NCI-H510A treated with DMSO at 0.1 percent for 48 hours (cell line): ENCODE results near the gene KIF19.

Source experiments
- DNase-seq: peaks from one replicate; lab custom pipeline; 2025; lab: John Stamatoyannopoulos, UW

KIF19 gene

DNA sequence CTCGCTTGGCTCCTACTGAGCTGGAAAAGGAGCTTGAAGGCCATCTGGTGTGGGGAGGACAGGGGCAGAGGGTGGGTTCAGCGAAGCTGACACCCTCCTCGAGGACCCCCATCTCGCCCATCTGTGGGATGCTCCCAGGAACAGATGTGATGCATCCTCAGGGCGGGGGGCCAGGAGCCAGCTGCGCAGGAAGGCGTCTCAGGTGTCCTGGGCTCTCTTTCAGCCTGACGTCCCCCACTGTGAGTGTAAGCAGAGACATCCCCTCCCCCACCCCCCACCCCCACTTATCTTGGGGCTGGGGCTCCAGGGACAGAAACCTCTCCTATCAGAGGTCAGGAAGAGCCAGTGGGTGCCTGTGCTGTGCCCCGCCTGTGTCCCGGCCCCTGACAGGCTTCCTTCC, 16.2 kb downstream of the KIF19 start:
- DNase-seq: no peak

GRCh38 chr17:74343121-74343520, 17.1 kb downstream of the KIF19 start:
- no peak for DNase-seq

DNA sequence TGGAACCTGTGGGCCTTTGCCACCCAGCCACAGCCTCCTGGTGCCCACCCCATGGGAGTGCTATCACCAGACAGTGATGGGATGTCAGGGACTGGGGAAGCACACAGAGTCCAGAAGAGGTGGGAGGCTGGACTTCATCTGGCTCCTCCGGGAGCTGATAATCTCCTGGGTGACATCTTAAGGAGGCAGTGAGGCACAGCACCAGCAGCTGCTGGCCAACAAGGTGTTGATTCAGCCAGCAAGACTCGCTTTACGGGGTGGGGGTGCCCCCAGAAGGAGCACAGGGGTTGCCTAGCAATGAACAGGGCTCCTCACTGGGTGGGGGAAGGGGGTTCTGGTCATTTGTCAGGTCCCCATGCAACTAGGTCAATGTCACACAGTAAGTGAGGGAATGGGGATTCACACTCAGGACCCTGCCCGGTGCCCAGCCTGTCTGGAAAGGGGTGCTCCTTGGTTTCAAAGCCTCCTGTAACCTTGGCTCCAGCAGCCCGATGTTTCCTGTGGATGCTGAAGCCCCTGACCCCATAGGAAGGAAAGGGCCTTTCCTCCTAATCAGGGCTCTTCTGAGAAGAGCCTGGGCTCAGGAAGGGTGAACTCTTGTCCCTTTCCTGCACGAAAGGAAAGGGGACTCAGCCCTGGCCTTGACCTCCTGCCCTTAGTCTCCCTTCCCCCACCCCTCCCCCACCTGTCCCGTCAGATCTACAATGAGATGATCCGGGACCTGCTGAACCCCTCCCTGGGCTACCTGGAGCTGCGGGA, 17.7 kb downstream of the KIF19 start:
- no peak for DNase-seq

GRCh38 chr17:74344658-74345057, 18.6 kb downstream of the KIF19 start:
- DNase-seq: no peak

- no peak for DNase-seq
Observed at GRCh38 chr17:74345433-74346241, 19.6 kb downstream of the KIF19 start.

DNA sequence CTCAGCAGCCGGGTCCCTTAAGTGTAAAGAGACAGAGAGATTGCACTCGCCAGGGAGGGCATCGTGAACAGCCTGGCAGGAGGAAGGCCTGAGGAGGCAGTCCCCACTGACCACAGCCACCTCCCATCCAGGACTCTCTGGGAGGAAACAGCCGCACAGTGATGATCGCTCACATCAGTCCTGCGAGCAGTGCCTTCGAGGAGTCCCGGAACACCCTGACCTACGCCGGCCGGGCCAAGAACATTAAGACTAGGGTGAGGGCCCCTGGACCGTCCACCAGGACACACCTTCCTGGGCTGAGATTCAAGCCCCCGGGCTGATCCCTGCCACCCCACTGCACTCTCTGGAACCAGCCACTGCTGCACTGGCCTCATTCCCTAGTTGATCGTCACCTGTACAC, 21.6 kb downstream of the KIF19 start:
- DNase-seq: no peak

GRCh38 chr17:74349120-74349519, 23.1 kb downstream of the KIF19 start:
- no peak for DNase-seq

DNA sequence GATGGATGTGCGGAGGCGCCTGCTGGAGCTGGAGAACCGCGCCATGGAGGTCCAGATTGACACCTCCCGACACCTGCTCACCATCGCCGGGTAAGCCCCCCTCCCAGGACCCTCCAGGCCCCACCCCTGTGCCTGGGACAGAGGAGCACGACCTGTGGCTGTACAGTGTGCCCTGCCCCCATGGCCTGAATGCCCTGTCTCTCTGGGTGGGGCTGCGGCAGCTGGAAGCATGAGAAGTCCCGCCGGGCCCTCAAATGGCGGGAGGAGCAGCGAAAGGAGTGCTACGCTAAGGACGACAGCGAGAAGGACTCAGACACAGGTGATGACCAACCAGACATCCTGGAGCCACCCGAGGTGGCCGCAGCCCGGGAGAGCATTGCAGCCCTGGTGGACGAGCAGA, 24.5 kb downstream of the KIF19 start:
- DNase-seq: no peak

DNA sequence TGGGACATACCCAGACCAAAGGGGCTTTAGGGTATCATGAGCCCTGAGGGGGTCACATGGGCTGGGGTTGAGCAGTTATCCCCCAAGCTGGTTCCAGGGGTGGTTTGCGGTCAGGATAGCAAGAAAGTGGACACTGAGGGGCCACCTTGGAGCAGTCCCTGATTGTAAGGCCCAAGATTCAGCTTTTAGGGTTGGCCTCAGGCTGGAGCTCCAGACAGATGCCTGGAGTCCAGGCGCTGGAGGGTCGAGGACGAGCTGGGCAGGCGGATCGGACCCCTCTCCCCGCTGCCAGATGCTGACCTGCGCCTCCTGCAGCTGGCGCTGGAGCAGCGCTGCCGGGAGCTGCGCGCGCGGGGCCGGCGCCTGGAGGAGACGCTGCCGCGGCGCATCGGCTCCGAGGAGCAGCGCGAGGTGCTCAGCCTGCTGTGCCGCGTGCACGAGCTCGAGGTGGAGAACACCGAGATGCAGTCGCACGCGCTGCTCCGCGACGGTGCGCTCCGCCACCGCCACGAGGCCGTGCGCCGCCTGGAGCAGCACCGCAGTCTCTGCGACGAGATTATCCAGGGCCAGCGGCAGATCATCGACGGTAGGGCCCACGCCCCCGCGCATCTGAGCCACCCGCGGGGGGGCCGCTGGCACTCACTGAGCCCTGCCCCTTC, 25.7 kb downstream of the KIF19 start:
- no peak for DNase-seq

DNA sequence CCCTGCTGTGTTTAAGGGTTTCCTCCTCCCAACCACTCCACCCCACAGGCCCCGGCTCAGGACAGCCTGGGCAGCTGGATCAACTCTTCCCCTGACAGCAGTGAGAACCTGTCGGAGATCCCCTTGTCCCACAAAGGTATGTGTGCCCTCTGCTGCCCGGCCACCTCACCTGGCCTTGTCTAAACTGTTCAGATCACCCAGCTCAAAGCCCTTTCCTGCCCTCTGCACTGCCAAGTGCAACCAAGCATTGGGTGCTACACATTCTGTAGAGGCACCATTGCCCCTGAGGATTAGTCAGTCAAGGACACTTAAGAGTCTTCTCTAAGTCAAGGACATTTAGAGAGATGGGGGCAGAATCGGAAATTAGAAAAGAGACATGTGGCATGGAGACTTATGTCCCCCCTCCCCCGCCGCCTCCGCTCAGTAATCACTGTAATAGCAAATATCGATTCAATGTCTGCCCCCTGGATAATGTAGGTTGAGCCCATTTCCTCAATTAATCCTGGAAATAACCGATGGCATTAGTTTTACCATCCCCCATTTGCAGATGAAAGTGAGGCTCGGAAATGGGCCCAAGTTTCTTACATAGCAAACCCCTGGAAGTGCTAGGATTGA, 27.5 kb downstream of the KIF19 start:
- no peak for DNase-seq

GRCh38 chr17:74354123-74354522, 28.1 kb downstream of the KIF19 start:
- no peak for DNase-seq

- DNase-seq: no peak
Observed at GRCh38 chr17:74354561-74354960, 28.5 kb downstream of the KIF19 start.

- DNase-seq: no peak
Observed at GRCh38 chr17:74355065-74355464, 29.0 kb downstream of the KIF19 start.

DNA sequence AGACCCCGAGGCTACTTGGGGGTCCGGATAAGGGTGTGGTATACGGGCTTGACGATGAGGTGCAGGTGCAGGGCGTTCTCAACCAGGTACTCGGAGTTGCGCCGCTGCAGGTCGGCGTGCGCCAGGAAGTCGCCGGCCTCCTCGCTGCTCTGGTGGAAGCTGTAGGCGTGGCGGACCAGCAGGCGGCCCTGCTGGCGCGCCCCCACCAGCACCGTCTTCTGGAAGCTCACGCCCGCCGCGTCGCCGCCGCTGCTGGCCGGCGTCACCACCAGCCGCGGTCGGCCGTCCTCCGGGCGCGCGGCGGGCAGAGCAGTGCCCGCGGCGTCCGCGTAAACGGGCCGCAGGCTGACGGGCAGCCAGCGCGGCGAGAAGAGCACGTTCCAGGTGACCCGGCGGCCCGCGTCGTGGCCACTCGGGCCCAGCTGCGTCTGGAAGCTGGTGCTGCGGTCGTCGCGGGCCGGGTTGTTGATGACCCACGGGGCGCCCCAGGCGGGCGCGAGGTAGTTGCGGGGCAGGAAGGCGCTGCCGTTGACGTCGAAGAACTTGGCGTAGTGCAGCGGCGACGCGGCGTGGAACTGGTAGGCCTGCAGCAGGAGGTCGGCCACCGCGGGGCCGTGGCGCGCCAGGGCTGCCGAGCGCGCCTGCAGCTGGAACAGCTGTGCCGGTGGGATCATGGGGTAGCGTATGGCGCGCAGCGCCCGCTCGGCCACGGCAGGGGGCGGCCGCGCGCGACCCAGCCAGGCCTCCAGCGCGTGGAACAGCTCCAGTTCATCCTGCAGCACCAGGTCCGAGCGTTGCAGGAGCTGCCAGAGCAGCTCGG, 30.8 kb downstream of the KIF19 start:
- no peak for DNase-seq

DNA sequence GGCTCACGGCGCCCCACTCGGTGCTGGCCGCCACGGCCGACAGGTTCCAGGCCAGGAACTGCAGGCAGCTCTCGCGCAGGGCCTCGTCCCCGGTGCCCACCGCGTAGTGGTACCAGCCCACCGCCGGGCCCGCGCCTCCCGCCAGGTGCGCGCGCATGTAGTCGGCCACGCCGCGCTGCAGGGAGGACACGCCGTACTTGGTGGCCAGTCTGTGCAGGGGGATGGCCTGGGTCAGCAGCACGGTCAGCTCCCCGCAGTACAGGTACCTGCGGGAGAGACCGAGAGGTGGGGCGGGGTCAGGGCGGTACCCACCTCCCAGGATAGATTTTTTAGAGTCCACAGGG, 31.4 kb downstream of the KIF19 start:
- DNase-seq: no peak

- DNase-seq: no peak
Observed at GRCh38 chr17:74358697-74359096, 32.7 kb downstream of the KIF19 start.

DNA sequence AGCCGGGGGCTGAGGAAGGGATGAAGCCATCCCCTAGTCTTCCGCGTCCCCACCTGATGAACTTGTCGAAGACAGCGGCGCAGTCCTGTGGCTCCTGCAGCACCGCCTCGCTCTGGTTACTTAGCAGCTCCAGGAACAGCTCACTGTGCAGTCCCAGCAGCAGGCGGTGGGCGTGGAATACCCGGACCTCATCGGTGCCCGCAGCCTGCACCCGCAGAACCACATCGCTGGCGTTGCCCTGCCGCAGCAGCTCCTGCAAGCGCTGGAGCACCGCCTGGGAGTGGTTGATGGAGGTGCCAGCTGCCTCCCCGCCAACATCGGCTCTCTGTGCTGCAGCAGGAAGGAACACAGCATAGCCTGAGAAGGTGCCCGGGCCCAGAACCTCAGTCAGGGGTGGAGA, 33.9 kb downstream of the KIF19 start:
- DNase-seq: no peak

- DNase-seq: no peak
Observed at GRCh38 chr17:74360899-74361229, 34.8 kb downstream of the KIF19 start.

DNA sequence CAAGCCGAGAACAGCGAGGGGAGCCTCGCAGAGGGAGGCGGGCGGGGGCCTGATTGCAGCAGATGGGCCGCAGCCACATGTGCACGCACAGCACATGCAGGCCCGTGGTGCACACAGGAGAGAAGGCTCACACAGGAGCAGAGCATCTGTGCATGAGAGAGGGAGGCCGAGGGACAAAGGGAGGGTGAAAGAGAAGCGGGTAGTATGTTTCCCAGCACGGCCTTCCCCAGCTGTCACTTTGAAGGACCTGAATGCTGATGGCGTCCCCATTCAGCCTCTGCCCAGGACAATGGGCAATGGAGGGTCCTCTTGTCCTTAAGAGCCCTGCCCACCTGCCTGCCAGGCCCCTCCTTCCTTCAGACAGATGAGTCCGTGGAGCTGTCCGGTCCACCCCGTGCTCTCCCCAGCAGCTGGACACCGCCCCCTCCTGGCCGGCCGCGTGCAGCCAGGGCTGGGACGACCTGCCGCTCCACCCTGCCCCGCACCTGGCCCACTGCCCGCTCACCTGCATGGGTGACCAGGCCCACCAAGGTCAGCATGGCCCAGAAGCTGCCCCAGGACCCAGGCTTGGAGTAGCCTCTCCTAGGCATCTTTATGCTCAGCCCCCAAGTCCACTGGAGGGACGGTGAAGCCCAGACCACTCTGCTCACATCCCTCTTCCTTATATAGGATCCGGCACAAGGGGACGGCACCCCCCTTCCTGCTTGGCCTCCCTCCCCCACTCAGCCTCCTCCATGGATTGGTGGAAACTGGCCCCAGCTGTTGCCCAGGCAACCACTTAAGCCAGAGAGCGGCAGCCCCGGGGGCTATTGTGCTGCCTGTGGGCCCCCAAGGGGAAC, 35.4 kb downstream of the KIF19 start, which contains the start of gene BTBD17:
Gene BTBD17, minus strand, starts transcription at position 639 of the 839 bp plus-strand sequence. Its CDS starts 49 bp downstream, at position 590.
- peak; percentile 78 for DNase-seq

DNA sequence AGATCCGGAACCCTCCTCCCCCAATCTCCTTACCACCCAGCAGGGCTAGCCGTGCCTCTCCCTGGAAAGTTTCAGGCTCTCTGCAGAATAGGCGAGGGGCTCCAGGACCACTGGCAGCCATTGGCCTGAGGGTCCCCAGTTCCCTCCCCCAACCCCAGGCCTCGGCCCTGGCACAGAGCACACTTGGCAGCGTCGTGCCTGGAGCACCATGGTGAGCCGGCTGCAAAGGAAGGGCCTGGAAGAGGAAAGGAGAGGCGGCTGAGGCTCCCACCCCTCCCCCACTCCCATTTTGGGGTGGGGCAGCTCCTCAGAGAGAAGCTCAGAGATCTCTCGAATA, 36.0 kb downstream of the KIF19 start:
- DNase-seq: no peak
